Activated CD4-positive, alpha-beta T cell treated with anti-CD3 and anti-CD28 coated beads, Interleukin-2, amount 10 ng/mL, durations not matched to agents 7 days and 5 days (primary cell): ENCODE results near the gene ITPA. TPM values are rescaled to one million over a fixed set of nuclear protein-coding genes. Genes with fewer than 3 reads are reported as not detected.
A peak's percentile ranks its signal among the peaks of the same experiment; 100 is the strongest.

Source experiments
- CTCF ChIA-PET: fragments of 350-600 bp; sonication (Branson Sonifier 250); formaldehyde crosslinking; loops from one replicate; lab custom pipeline; 2021; ENCODE audit warnings: antibody characterized with exemption; lab: Charles Lee
- POLR2A ChIA-PET: fragments of 350-600 bp; sonication (Branson Sonifier 250); formaldehyde crosslinking; loops from one replicate; lab custom pipeline; 2021; ENCODE audit warnings: antibody characterized with exemption; lab: Charles Lee
- DNase-seq: peaks from one replicate; pipeline ENCODE4 v3.0.0-alpha.2; 2020
- H3K27ac Mint-ChIP-seq: one replicate; pipeline ENCODE4 v1.8.0; 2021; ENCODE audit warnings: mild to moderate bottlenecking, moderate library complexity, mixed read lengths
- H3K27me3 Mint-ChIP-seq: one replicate; pipeline ENCODE4 v1.8.0; 2021; ENCODE audit warnings: mixed read lengths
- H3K36me3 Mint-ChIP-seq: one replicate; pipeline ENCODE4 v1.8.0; 2021; ENCODE audit warnings: low read depth, mixed read lengths
- H3K4me1 Mint-ChIP-seq: one replicate; pipeline ENCODE4 v1.8.0; 2021; ENCODE audit warnings: mixed read lengths
- H3K4me3 Mint-ChIP-seq: one replicate; pipeline ENCODE4 v1.8.0; 2021; ENCODE audit warnings: mild to moderate bottlenecking, moderate library complexity, mixed read lengths
- H3K9me3 Mint-ChIP-seq: one replicate; pipeline ENCODE4 v1.8.0; 2021; ENCODE audit warnings: mixed read lengths
- total RNA-seq, 2 experiments: library from RNA; stranded (reverse); gene quantifications; one replicate each; pipeline ENCODE4 v1.2.3, GENCODE V29; 2021

ITPA gene
- total RNA-seq, 2 experiments from 2014 or later: 52.1 to 72.7 TPM

DNA sequence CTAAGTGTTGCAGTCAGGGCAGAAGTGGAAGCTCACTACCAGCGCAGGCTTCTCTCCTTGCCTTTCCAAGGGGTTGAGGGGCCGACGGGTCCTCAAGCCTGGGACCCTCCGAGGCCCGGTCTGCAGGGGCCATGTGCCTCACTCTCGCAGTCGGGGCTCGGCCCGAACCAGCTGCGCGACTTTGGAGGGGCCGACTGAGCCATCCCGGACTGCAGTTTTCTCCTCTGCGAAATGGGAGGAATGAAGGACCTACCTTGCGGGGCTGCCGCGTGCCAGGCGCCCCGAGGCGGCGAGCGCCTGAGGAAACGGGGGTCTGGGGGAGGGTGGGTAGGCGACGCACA, 41.6 kb upstream of the ITPA start:
- POLR2A ChIA-PET: no interaction called here
- no peak for DNase-seq
- Mint-ChIP-seq H3K27me3 (peaks cover 42% of the 10 kb centered on the region), H3K9me3 (no peaks in the 10 kb centered on the region), H3K4me3 (no peak overlapping the region), H3K27ac (no peak overlapping the region), H3K4me1 (peaks cover 6% of the 10 kb centered on the region), H3K36me3 (no peaks in the 10 kb centered on the region)
- CTCF ChIA-PET: interaction anchor here (0.7 to 1.3 kb wide), 2 partner anchors 8 to 143 kb away, joined by 3 to 5 read pairs; partner anchors contain the start of genes FASTKD5 and UBOX5

GRCh38 chr20:3168079-3168828, 41.0 kb upstream of the ITPA start:
- peaks cover 42% of the 10 kb centered on the region for H3K27me3 Mint-ChIP-seq
- no peak overlapping the region for H3K27ac Mint-ChIP-seq
- H3K36me3 Mint-ChIP-seq: no peaks in the 10 kb centered on the region
- peaks cover 6% of the 10 kb centered on the region for H3K4me1 Mint-ChIP-seq
- no peaks in the 10 kb centered on the region for H3K9me3 Mint-ChIP-seq
- CTCF ChIA-PET: interaction anchor here (0.7 to 1.3 kb wide), 2 partner anchors 9 to 143 kb away, joined by 3 to 5 read pairs; partner anchors contain the start of genes FASTKD5 and UBOX5
- no peak overlapping the region for H3K4me3 Mint-ChIP-seq
- POLR2A ChIA-PET: no interaction called here
- DNase-seq: no peak

DNA sequence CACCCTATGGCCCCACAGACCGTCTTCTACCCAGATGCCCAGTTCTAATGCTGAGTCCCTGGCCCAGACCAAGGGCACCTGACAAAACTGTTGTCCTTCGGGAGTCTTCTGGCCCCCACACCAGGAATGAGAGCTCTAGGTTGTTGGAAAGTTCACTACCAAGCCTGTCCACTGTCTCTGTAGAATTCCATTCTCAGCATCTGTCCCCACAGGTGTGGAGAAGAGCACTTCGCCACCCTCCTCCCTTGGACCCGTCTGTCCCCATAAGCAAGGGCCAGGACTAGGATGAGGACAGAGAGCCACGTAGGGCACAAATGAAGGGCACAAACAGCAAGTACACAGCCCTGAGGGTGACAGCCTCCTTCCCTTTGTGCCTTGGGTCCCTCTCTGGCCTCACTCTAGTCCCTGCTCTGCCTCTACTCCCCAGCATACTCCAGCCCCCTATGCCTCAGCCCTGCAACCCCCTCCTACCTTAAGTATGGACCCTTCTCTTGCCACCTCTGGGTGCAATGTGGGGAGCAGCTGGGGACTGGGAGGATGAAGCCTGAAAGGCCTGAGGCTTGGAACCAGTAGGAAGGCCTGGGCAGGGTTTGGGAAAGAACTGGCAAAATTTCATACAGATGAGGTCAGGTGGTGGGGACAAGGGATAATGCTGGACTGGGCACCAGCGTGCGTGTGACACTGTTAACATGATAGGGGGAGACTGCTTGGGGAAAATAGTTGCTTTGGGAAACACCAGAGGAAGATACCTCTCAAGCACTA, 40.3 kb upstream of the ITPA start:
- Mint-ChIP-seq H3K27ac (no peak overlapping the region), H3K9me3 (no peaks in the 10 kb centered on the region), H3K36me3 (no peaks in the 10 kb centered on the region), H3K4me1 (peaks cover 10% of the 10 kb centered on the region), H3K27me3 (peaks cover 44% of the 10 kb centered on the region), H3K4me3 (no peak overlapping the region)
- no peak for DNase-seq
- ChIA-PET POLR2A (no interaction called here), CTCF (interaction anchor here (1.3 kb wide), 1 partner anchor 10 kb away, joined by 3 read pairs; the partner anchor contains the start of genes FASTKD5 and UBOX5)

DNA sequence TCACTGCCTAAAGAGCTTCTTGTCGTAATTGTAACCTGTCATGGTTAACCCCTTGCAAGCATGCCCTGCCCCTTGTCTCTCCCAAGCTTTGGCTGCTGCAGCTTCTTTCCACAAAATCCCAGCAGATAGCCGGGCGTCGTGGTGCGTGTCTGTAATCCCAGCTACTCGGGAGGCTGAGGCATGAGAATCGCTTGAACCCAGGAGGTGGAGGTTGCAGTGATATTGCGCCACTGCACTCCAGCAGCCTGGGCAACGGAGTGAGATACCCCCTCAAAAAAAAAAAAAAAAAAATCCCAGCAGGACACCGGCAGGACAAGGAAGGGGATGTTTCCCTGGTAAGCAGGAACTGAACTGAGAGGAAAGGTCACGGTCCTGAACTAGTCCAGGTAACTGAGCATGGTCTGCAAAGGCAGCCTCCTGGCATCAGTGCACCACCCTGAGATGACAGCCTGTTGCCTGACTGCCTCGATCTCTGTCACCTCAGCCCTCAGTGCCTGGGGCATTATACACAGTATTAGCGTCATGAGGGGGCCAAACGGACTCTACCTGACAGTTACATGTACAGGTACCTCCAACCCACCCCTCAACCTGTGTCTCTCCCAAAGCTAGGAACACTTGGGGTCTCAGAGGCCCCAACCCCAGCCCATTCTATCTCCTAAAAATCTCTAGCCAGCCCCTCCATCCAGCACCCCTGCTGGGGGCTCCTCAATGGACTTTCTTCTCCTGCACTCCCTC, 37.7 kb upstream of the ITPA start:
- Mint-ChIP-seq H3K27ac (no peak overlapping the region), H3K4me3 (peak overlapping the region; percentile 74), H3K9me3 (no peaks in the 10 kb centered on the region), H3K36me3 (peaks cover 4% of the 10 kb centered on the region), H3K27me3 (peaks cover 63% of the 10 kb centered on the region), H3K4me1 (peaks cover 19% of the 10 kb centered on the region)
- POLR2A ChIA-PET: no interaction called here
- DNase-seq: no peak
- CTCF ChIA-PET: interaction anchor here (1.0 to 2.1 kb wide), 4 partner anchors 8 to 53 kb away, joined by 3 to 8 read pairs (median 4); partner anchors contain the start of genes FASTKD5, ITPA and UBOX5

- Mint-ChIP-seq H3K27ac (no peak overlapping the region), H3K4me1 (peaks cover 19% of the 10 kb centered on the region), H3K27me3 (peaks cover 60% of the 10 kb centered on the region), H3K4me3 (peak overlapping the region; percentile 74), H3K36me3 (peaks cover 4% of the 10 kb centered on the region), H3K9me3 (no peaks in the 10 kb centered on the region)
- CTCF ChIA-PET: interaction anchor here (0.9 to 2.1 kb wide), 7 partner anchors 9 to 52 kb away, joined by 3 to 8 read pairs (median 3); partner anchors contain the start of genes FASTKD5, ITPA and UBOX5
- DNase-seq: no peak
- POLR2A ChIA-PET: no interaction called here
Observed at GRCh38 chr20:3172126-3172932, 37.0 kb upstream of the ITPA start.

DNA sequence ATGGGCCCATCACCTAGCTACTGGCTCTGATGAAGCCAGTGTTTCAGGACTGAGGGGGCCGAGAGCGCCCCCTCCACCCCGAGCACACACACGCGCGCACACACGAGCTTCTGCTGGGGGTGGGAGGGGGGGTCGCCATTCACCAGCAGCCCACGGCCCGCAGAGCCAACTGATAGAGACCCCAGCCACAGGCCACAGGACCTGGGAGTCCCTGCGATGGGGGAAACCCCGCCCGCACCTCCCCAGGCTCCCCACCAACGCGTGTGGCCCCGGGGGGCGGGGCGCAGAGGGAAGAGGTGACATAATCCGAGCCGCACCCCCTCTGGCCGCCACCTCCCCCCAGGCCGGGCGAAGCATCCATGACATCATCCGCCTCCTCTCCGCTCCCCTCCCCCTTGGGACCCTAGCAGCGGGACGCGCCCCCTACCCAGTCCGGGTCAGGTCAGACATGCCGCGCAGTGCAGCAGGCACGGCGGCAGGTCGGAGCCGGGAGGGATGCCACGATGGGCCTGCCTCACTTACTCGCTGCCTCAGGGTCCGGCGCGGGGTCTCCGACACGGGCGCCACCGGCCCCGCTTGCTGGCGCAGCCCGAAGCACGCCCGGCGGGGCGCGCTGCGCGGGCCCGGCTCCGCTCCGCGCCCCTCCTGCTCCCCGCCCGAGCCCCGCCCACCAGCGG, 36.2 kb upstream of the ITPA start, which contains the start of gene LZTS3:
Gene LZTS3, minus strand, starts transcription at position 617 of the 677 bp plus-strand sequence. CDS start 6,386 bp downstream, outside the sequence.
- CTCF ChIA-PET: interaction anchor here (0.9 to 2.1 kb wide), 6 partner anchors 9 to 37 kb away, joined by 3 to 8 read pairs (median 4); partner anchors contain the start of genes FASTKD5, ITPA and UBOX5
- peak; percentile 79 for DNase-seq
- POLR2A ChIA-PET: no interaction called here
- Mint-ChIP-seq H3K27ac (no peak within 1 kb of the TSS), H3K27me3 (peaks cover 58% of the 10 kb centered on the region), H3K4me3 (peak within 1 kb of the TSS; percentile 79), H3K9me3 (no peaks in the 10 kb centered on the region), H3K36me3 (peaks cover 4% of the 10 kb centered on the region), H3K4me1 (peaks cover 19% of the 10 kb centered on the region)

DNA sequence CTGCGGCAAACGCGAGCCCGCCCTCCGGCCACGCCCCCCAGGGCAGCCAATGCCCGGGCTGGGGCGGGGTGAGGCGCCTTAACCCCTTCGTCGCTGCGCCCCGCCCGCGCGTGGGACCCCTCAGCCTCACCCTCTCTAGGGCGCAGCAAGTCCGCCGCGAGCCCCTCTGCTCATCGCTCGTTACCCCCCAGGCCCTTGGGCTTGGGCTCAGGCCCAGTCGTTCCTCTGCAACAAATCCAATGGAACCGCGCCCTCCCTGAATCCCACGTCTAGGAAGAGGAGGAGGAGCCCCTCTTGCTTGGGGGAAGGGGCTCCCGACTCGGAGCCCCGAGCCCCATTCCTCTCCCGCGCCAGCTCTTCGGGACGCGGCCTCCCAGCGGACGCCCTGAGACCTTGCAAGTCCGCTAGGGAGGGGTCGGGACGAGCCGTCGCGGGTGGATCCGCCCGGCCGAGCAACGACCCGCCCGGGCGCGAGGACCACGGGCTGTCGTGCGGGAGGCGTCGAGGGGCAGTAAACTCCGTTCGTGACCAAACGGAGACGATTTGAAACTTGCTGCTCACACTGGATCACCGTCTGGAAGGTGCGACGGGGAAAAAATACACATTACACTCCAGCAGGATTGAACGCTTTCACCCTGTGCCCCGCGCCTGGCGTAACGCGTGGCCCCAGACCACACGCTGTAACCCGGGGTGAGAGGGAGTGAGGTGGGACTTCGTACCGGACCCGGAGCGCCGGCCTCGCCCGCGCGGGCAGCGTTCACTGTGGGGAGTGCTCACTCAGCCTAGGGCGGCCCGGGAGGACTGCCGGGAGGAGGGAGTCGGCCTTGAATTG, 35.5 kb upstream of the ITPA start:
- peak; percentile 90 for DNase-seq
- peaks cover 15% of the 10 kb centered on the region for H3K4me1 Mint-ChIP-seq
- POLR2A ChIA-PET: no interaction called here

DNA sequence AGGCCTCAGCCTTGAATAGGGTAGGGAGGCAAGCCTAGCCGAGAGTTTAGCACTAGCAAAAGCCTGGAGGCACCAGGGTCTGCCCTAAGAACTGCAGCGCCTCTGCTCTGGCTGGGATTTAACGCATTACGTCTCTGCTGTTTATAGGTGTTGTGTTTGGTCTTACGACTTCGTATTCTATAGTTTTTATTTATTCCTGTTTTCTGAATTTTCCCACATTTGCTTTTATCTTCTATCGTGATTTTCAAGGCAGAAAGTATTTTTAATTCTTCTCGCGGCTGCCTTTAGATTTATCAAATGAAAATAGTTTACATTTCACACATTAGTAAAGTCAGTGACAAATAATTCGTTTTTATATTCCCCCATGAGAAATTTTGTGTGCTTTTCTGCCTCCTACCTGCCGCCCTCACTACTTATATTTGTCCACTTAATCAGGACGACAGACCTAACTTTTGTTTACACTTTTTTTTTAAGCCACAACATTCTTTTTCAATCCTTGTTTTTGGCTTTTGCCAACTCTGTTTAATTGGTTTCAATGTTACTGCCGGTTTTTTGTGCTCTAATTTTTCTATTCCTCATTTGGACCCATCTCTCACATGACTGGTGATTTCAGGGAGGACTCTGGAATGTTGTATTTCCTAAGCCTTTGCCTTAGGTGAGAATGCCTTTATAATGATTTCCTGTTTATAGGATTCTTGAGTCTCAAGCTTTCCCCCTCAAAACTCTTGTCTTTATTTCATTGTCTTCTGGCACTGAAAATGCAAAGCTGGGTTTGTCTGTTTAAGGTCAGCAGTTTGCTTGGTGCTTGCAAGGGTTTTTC, 34.6 kb upstream of the ITPA start:
- Mint-ChIP-seq H3K9me3 (no peaks in the 10 kb centered on the region), H3K27me3 (peaks cover 46% of the 10 kb centered on the region), H3K4me3 (peak overlapping the region; percentile 79), H3K27ac (no peak overlapping the region), H3K36me3 (peaks cover 4% of the 10 kb centered on the region), H3K4me1 (peaks cover 15% of the 10 kb centered on the region)
- no peak for DNase-seq
- ChIA-PET CTCF (no interaction called here), POLR2A (no interaction called here)

More for the DNA sequence above, 35.5 kb upstream of the ITPA start:
- CTCF ChIA-PET: interaction anchor here (1.5 kb wide), 1 partner anchor 11 kb away, joined by 3 read pairs; no protein-coding TSS in a partner anchor
- peaks cover 4% of the 10 kb centered on the region for H3K36me3 Mint-ChIP-seq
- H3K9me3 Mint-ChIP-seq: no peaks in the 10 kb centered on the region
- H3K27ac Mint-ChIP-seq: no peak overlapping the region
- peak overlapping the region; percentile 79 for H3K4me3 Mint-ChIP-seq
- H3K27me3 Mint-ChIP-seq: peaks cover 52% of the 10 kb centered on the region

- H3K9me3 Mint-ChIP-seq: no peaks in the 10 kb centered on the region
- no peak for DNase-seq
- peaks cover 4% of the 10 kb centered on the region for H3K36me3 Mint-ChIP-seq
- POLR2A ChIA-PET: no interaction called here
- peaks cover 43% of the 10 kb centered on the region for H3K27me3 Mint-ChIP-seq
- H3K4me3 Mint-ChIP-seq: no peak overlapping the region
- CTCF ChIA-PET: no interaction called here
- peaks cover 15% of the 10 kb centered on the region for H3K4me1 Mint-ChIP-seq
- no peak overlapping the region for H3K27ac Mint-ChIP-seq
Observed at GRCh38 chr20:3175270-3175669, 34.0 kb upstream of the ITPA start.

- Mint-ChIP-seq H3K36me3 (peaks cover 4% of the 10 kb centered on the region), H3K27me3 (peaks cover 21% of the 10 kb centered on the region), H3K27ac (no peak overlapping the region), H3K9me3 (no peaks in the 10 kb centered on the region), H3K4me1 (peaks cover 13% of the 10 kb centered on the region), H3K4me3 (no peak overlapping the region)
- ChIA-PET POLR2A (no interaction called here), CTCF (no interaction called here)
- no peak for DNase-seq
Observed at GRCh38 chr20:3177746-3178485, 31.4 kb upstream of the ITPA start.
